Peyer's patch (tissue), 4 donors: ENCODE results near the gene CATSPER3. TPM values are rescaled to one million over a fixed set of nuclear protein-coding genes. Genes with fewer than 3 reads are reported as not detected.
"Not testable (repeated sequence)": the region's sequence is repeated elsewhere in the genome, so short reads cannot be mapped to it uniquely, and the experiment has no call there.

ENCODE experiments used
- DNase-seq, 3 donors: peaks; one replicate each; pipeline ENCODE4 v3.0.0-alpha.2; 2017 to 2019
- H3K27ac ChIP-seq, 4 donors: fragments of 200-600 bp; sonication (generic); one replicate each; pipeline ENCODE4 v1.5.1; 2016 to 2019
- H3K27me3 ChIP-seq, 2 donors: fragments of 200-600 bp; sonication (generic); one replicate each; pipeline ENCODE4 v1.5.1; 2019
- H3K36me3 ChIP-seq, 3 donors: fragments of 200-600 bp; sonication (generic); one replicate each; pipeline ENCODE4 v1.5.1; 2016 to 2019
- H3K4me1 ChIP-seq, 4 donors: fragments of 200-600 bp; sonication (generic); one replicate each; pipeline ENCODE4 v1.5.1; 2016 to 2019
- H3K4me3 ChIP-seq, 4 donors: fragments of 200-600 bp; sonication (generic); 1 replicate in 3 of 4; 2 replicates in 1 of 4; pipeline ENCODE4 v1.5.1; 2016 to 2019; ENCODE audit warnings: mild to moderate bottlenecking in 1 of 4
- H3K9me3 ChIP-seq, 4 donors: fragments of 200-600 bp; sonication (generic); one replicate each; pipeline ENCODE4 v1.5.1; 2016 to 2019; ENCODE audit warnings: mild to moderate bottlenecking in 1 of 4
- CTCF ChIP-seq, 6 experiments: fragments of 450-650 bp in 4 of 6; fragments of 200-600 bp in 2 of 6; sonication (generic) in 1 of 6; IDR thresholded peaks; one replicate each; pipeline ENCODE4 v1.5.1; 2017 to 2019; ENCODE audit warnings: antibody characterized with exemption in 6 of 6, mild to moderate bottlenecking in 3 of 6, moderate library complexity in 1 of 6
- POLR2A ChIP-seq, 2 donors: fragments of 450-650 bp; IDR thresholded peaks; one replicate each; pipeline ENCODE4 v1.5.1; 2017; ENCODE audit warnings: antibody characterized with exemption in 2 of 2, mild to moderate bottlenecking in 2 of 2, moderate library complexity in 2 of 2
- total RNA-seq, 4 donors: library from RNA; depleted of rRNA; stranded (reverse); fragments of >200 nt; gene quantifications; one replicate each; pipeline ENCODE4 v1.1.0, GENCODE V29; 2016

The CATSPER3 gene
- total RNA-seq, 4 donors from 2014 or later, result 1.1 to 2.5 (median 2.4) TPM; not detected in 1

GRCh38 chr5:134992148-134992547 is 24.4 kb downstream of the CATSPER3 start:
- TF ChIP-seq POLR2A (IDR thresholded peaks at IDR 0.05), result no peak
- H3K9me3 ChIP-seq, result no peaks in the 10 kb centered on the region
- no peak overlapping the region for H3K27ac ChIP-seq
- H3K27me3 ChIP-seq, result no peaks in the 10 kb centered on the region
- DNase-seq, result no peak
- no peak overlapping the region for H3K4me3 ChIP-seq
- no peaks in the 10 kb centered on the region for H3K36me3 ChIP-seq
- H3K4me1 ChIP-seq, result no peaks in the 10 kb centered on the region

GRCh38 chr5:134993161-134993560 is 25.5 kb downstream of the CATSPER3 start:
- Histone ChIP-seq H3K36me3 (no peaks in the 10 kb centered on the region), H3K9me3 (no peaks in the 10 kb centered on the region), H3K4me1 (no peaks in the 10 kb centered on the region), H3K4me3 (no peak overlapping the region), H3K27me3 (no peaks in the 10 kb centered on the region), H3K27ac (no peak overlapping the region)
- TF ChIP-seq CTCF (IDR thresholded peaks at IDR 0.05), result no peak
- TF ChIP-seq POLR2A (IDR thresholded peaks at IDR 0.05), result no peak
- no peak for DNase-seq

- no peak overlapping the region for H3K27ac ChIP-seq
- no peak overlapping the region for H3K4me3 ChIP-seq
- no peak for DNase-seq
- no peaks in the 10 kb centered on the region for H3K9me3 ChIP-seq
- no peaks in the 10 kb centered on the region for H3K27me3 ChIP-seq
- H3K36me3 ChIP-seq, result no peaks in the 10 kb centered on the region
- no peaks in the 10 kb centered on the region for H3K4me1 ChIP-seq
- TF ChIP-seq CTCF (IDR thresholded peaks at IDR 0.05), result no peak
- TF ChIP-seq POLR2A (IDR thresholded peaks at IDR 0.05), result no peak
Observed at GRCh38 chr5:134994560-134995156, 27.0 kb downstream of the CATSPER3 start.

GRCh38 chr5:134995850-134996402 is 28.2 kb downstream of the CATSPER3 start:
- Histone ChIP-seq H3K27me3 (no peaks in the 10 kb centered on the region), H3K4me3 (no peak overlapping the region), H3K9me3 (no peaks in the 10 kb centered on the region), H3K4me1 (no peaks in the 10 kb centered on the region), H3K36me3 (no peaks in the 10 kb centered on the region), H3K27ac (no peak overlapping the region)
- DNase-seq, result no peak
- TF ChIP-seq POLR2A (IDR thresholded peaks at IDR 0.05) (no peak), CTCF (IDR thresholded peaks at IDR 0.05) (no peak)

- DNase-seq, result no peak
- Histone ChIP-seq H3K4me3 (no peak overlapping the region), H3K4me1 (no peaks in the 10 kb centered on the region), H3K27me3 (no peaks in the 10 kb centered on the region), H3K9me3 (no peaks in the 10 kb centered on the region), H3K36me3 (no peaks in the 10 kb centered on the region), H3K27ac (no peak overlapping the region)
- TF ChIP-seq CTCF (IDR thresholded peaks at IDR 0.05), result no peak
- no peak for TF ChIP-seq POLR2A (IDR thresholded peaks at IDR 0.05)
Observed at GRCh38 chr5:134997015-134997414, 29.3 kb downstream of the CATSPER3 start.

GRCh38 chr5:134998068-134998467 is 30.4 kb downstream of the CATSPER3 start:
- H3K9me3 ChIP-seq, H3K36me3 ChIP-seq, H3K27me3 ChIP-seq, H3K27ac ChIP-seq, H3K4me1 ChIP-seq, H3K4me3 ChIP-seq, DNase-seq: not testable (repeated sequence)

GRCh38 chr5:135004376-135004775 is 36.7 kb downstream of the CATSPER3 start:
- Histone ChIP-seq H3K27ac (no peak overlapping the region), H3K4me3 (no peak overlapping the region), H3K36me3 (no peaks in the 10 kb centered on the region), H3K4me1 (no peaks in the 10 kb centered on the region), H3K27me3 (no peaks in the 10 kb centered on the region), H3K9me3 (no peaks in the 10 kb centered on the region)
- DNase-seq, result no peak
- TF ChIP-seq CTCF (IDR thresholded peaks at IDR 0.05) (no peak), POLR2A (IDR thresholded peaks at IDR 0.05) (no peak)
